H9 (cell line): ENCODE results near the gene MAP4K3. TPM values are rescaled to one million over a fixed set of nuclear protein-coding genes. Genes with fewer than 3 reads are reported as not detected.

Experiments used
- DNase-seq: peaks from one replicate; pipeline ENCODE4 v3.0.0-alpha.2; 2017
- H2AFZ ChIP-seq: one replicate; pipeline ENCODE4 v1.6.1; 2013; ENCODE audit warnings: mild to moderate bottlenecking, low read length, control low read depth, moderate library complexity
- H2AK5ac ChIP-seq: 2 replicates; pipeline ENCODE4 v1.6.1; 2013; ENCODE audit warnings: low read length, control low read depth, mixed read lengths; ENCODE audit not compliant: insufficient read length
- H2BK120ac ChIP-seq: one replicate; pipeline ENCODE4 v1.6.1; 2013; ENCODE audit warnings: low read depth, mild to moderate bottlenecking, low read length, control low read depth, inconsistent platforms; ENCODE audit not compliant: poor library complexity, severe bottlenecking
- H2BK12ac ChIP-seq: 2 replicates; pipeline ENCODE4 v1.6.1; 2013; ENCODE audit warnings: low read length, control low read depth, mixed read lengths, low read depth; ENCODE audit not compliant: insufficient read length
- H2BK15ac ChIP-seq: 2 replicates; pipeline ENCODE4 v1.6.1; 2013; ENCODE audit warnings: low read depth, low read length, control low read depth
- H2BK20ac ChIP-seq: one replicate; pipeline ENCODE4 v1.6.1; 2013; ENCODE audit warnings: low read depth, mild to moderate bottlenecking, low read length, control low read depth, inconsistent platforms; ENCODE audit not compliant: poor library complexity, severe bottlenecking
- H2BK5ac ChIP-seq: 2 replicates; pipeline ENCODE4 v1.6.1; 2013; ENCODE audit warnings: low read length, control low read depth, mixed read lengths; ENCODE audit not compliant: insufficient read length
- H3K14ac ChIP-seq: 2 replicates; pipeline ENCODE4 v1.6.1; 2013; ENCODE audit warnings: low read length, control low read depth; ENCODE audit not compliant: insufficient read depth
- H3K18ac ChIP-seq: 2 replicates; pipeline ENCODE4 v1.6.1; 2013; ENCODE audit warnings: low read depth, mild to moderate bottlenecking, mixed read lengths, low read length, control low read depth; ENCODE audit not compliant: insufficient read length
- H3K23ac ChIP-seq: 2 replicates; pipeline ENCODE4 v1.6.1; 2013; ENCODE audit warnings: low read length, control low read depth, mixed read lengths, low read depth; ENCODE audit not compliant: insufficient read length
- H3K23me2 ChIP-seq: 2 replicates; pipeline ENCODE4 v1.6.1; 2013; ENCODE audit warnings: low read depth, mild to moderate bottlenecking, mixed read lengths, low read length, control low read depth; ENCODE audit not compliant: insufficient read length, poor library complexity, severe bottlenecking
- H3K27ac ChIP-seq: 2 replicates; pipeline ENCODE4 v1.5.1; 2013; ENCODE audit warnings: low read length, control low read depth, mixed read lengths, low read depth; ENCODE audit not compliant: insufficient read length
- H3K27me3 ChIP-seq: 2 replicates; pipeline ENCODE4 v1.6.1; 2013; ENCODE audit warnings: low read length, control low read depth, inconsistent platforms; ENCODE audit not compliant: insufficient read depth
- H3K4ac ChIP-seq: 2 replicates; pipeline ENCODE4 v1.6.1; 2013; ENCODE audit warnings: low read depth, mild to moderate bottlenecking, control low read depth, inconsistent platforms, low read length, moderate library complexity
- H3K4me1 ChIP-seq: 2 replicates; pipeline ENCODE4 v1.6.1; 2013; ENCODE audit warnings: low read length, control low read depth, inconsistent platforms; ENCODE audit not compliant: insufficient read depth
- H3K4me2 ChIP-seq: 2 replicates; pipeline ENCODE4 v1.6.1; 2013; ENCODE audit warnings: low read length, control low read depth, mixed read lengths; ENCODE audit not compliant: insufficient read length, insufficient read depth
- H3K56ac ChIP-seq: 2 replicates; pipeline ENCODE4 v1.6.1; 2013; ENCODE audit warnings: low read depth, mild to moderate bottlenecking, mixed read lengths, low read length, control low read depth; ENCODE audit not compliant: insufficient read length
- H3K79me1 ChIP-seq: 2 replicates; pipeline ENCODE4 v1.6.1; 2013; ENCODE audit warnings: low read depth, mild to moderate bottlenecking, moderate library complexity, low read length, control low read depth, inconsistent platforms; ENCODE audit not compliant: insufficient read depth, poor library complexity, severe bottlenecking
- H3K79me2 ChIP-seq: 2 replicates; pipeline ENCODE4 v1.6.1; 2013; ENCODE audit warnings: low read length, control low read depth, inconsistent platforms; ENCODE audit not compliant: insufficient read depth
- H3K9ac ChIP-seq: 2 replicates; pipeline ENCODE4 v1.6.1; 2013; ENCODE audit warnings: low read length, control low read depth, mixed read lengths; ENCODE audit not compliant: insufficient read length; ENCODE audit errors: extremely low read depth
- H3K9me3 ChIP-seq: one replicate; pipeline ENCODE4 v1.6.1; 2013; ENCODE audit warnings: low read depth, low read length, inconsistent platforms; ENCODE audit not compliant: control insufficient read depth
- H3T11ph ChIP-seq: one replicate; pipeline ENCODE4 v1.6.1; 2013; ENCODE audit warnings: mild to moderate bottlenecking, low read length, control low read depth, inconsistent platforms
- H4K20me1 ChIP-seq: one replicate; pipeline ENCODE4 v1.6.1; 2013; ENCODE audit not compliant: control insufficient read depth, insufficient read length, insufficient read depth
- H4K5ac ChIP-seq: 2 replicates; pipeline ENCODE4 v1.6.1; 2013; ENCODE audit warnings: low read depth, mild to moderate bottlenecking, mixed read lengths, low read length, control low read depth; ENCODE audit not compliant: insufficient read length
- H4K8ac ChIP-seq: replicated peaks from 2 replicates; pipeline ENCODE4 v1.6.1; 2013; ENCODE audit warnings: low read length, control low read depth, mixed read lengths, low read depth; ENCODE audit not compliant: insufficient read length
- H4K91ac ChIP-seq: 2 replicates; pipeline ENCODE4 v1.6.1; 2013; ENCODE audit warnings: low read depth, mild to moderate bottlenecking, moderate library complexity, mixed read lengths, low read length, control low read depth; ENCODE audit not compliant: insufficient read length
- H3K27ac Mint-ChIP-seq, 3 experiments: 2 replicates in 2 of 3; 3 replicates in 1 of 3; pipeline ENCODE4 v1.8.0; 2020 to 2021; ENCODE audit warnings: mixed read lengths in 3 of 3, mild to moderate bottlenecking in 1 of 3, moderate library complexity in 1 of 3
- H3K27me3 Mint-ChIP-seq: 2 replicates; pipeline ENCODE4 v1.8.0; 2021; ENCODE audit warnings: low read depth, mild to moderate bottlenecking, moderate library complexity, mixed read lengths
- H3K36me3 Mint-ChIP-seq, 3 experiments: 2 replicates in 2 of 3; 3 replicates in 1 of 3; pipeline ENCODE4 v1.8.0; 2020 to 2021; ENCODE audit warnings: low read depth in 3 of 3, mixed read lengths in 3 of 3; ENCODE audit not compliant: insufficient read depth in 1 of 3
- H3K4me1 Mint-ChIP-seq, 2 experiments: 2 replicates each; pipeline ENCODE4 v1.8.0; 2020; ENCODE audit warnings: mixed read lengths in 2 of 2
- H3K4me3 Mint-ChIP-seq, 2 experiments: 2 replicates in 1 of 2; 3 replicates in 1 of 2; pipeline ENCODE4 v1.8.0; 2020 to 2021; ENCODE audit warnings: mild to moderate bottlenecking in 2 of 2, mixed read lengths in 2 of 2, moderate library complexity in 1 of 2
- H3K9me3 Mint-ChIP-seq, 2 experiments: 2 replicates in 1 of 2; 3 replicates in 1 of 2; pipeline ENCODE4 v1.8.0; 2020; ENCODE audit warnings: mild to moderate bottlenecking in 2 of 2, mixed read lengths in 2 of 2, moderate library complexity in 1 of 2
- CTCF ChIP-seq: fragments of 200-600 bp; sonication (generic); conservative IDR thresholded peaks from 3 replicates; pipeline ENCODE4 v1.8.0; 2021; ENCODE audit warnings: antibody characterized with exemption, mild to moderate bottlenecking
- total RNA-seq: library from RNA; stranded (reverse); gene quantifications from 2 replicates; pipeline ENCODE4 v1.2.1, GENCODE V29; 2021

Gene MAP4K3
- total RNA-seq, 1 experiment from 2014 or later, result 37.9 TPM

DNA sequence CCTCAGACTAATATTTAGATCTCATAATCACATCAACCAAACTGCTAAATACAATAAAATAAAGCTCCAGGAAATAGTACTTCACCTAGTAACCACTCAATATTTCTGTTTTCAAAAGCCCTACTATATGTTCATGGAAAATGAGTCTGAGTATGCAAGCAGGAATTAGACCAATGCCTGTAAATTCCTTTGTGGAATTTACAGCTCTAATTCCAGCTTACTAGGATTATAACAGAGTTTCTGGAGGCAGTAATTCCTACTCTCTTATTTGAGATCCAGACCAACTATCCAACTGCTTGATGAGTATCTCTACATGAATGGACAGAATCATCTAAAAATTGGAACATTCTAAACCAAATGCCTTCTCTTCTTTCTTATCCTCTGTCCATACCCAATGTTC lies 204.9 kb downstream of the MAP4K3 start:
- Histone ChIP-seq H2BK20ac (no peak overlapping the region), H2BK12ac (no peak overlapping the region), H4K5ac (no peak overlapping the region), H3K79me2 (no peaks in the 10 kb centered on the region), H2BK120ac (no peak overlapping the region), H3K4me1 (peaks cover 4% of the 10 kb centered on the region; the same call in 1 of the 2 replicates), H2BK5ac (no peak overlapping the region), H2AFZ (no peak overlapping the region), H3K23me2 (peaks cover 3% of the 10 kb centered on the region), H3K4me2 (no peak overlapping the region), H2BK15ac (no peak overlapping the region), H3K18ac (no peak overlapping the region), H3K56ac (no peak overlapping the region), H3K4ac (no peak overlapping the region), H3K23ac (no peak overlapping the region), H3K9me3 (no peaks in the 10 kb centered on the region), H3K79me1 (no peaks in the 10 kb centered on the region), H3K9ac (no peak overlapping the region), H3T11ph (no peak overlapping the region), H4K91ac (no peak overlapping the region), H4K8ac (no peak overlapping the region), H3K27me3 (no peaks in the 10 kb centered on the region), H3K14ac (no peak overlapping the region), H4K20me1 (no peaks in the 10 kb centered on the region), H3K27ac (no peak overlapping the region), H2AK5ac (no peak overlapping the region)
- no peak overlapping the region for H3K27ac Mint-ChIP-seq
- TF ChIP-seq CTCF, result no peak
- H3K36me3 Mint-ChIP-seq, result peaks cover 8 to 23% (median 13%) of the 10 kb centered on the region in 3 experiments
- H3K4me3 Mint-ChIP-seq, result no peak overlapping the region
- no peak for DNase-seq
- H3K27me3 Mint-ChIP-seq, result no peaks in the 10 kb centered on the region
- peaks cover 18 to 20% of the 10 kb centered on the region in 2 experiments for H3K9me3 Mint-ChIP-seq
- H3K4me1 Mint-ChIP-seq, result peaks cover 28 to 36% of the 10 kb centered on the region in 2 experiments
